ENCODE results near the gene SEL1L2. TPM values are rescaled to one million over a fixed set of nuclear protein-coding genes. Genes with fewer than 3 reads are reported as not detected.

Gene SEL1L2
- total RNA-seq, 2 donors from 2014 or later: not detected

DNA sequence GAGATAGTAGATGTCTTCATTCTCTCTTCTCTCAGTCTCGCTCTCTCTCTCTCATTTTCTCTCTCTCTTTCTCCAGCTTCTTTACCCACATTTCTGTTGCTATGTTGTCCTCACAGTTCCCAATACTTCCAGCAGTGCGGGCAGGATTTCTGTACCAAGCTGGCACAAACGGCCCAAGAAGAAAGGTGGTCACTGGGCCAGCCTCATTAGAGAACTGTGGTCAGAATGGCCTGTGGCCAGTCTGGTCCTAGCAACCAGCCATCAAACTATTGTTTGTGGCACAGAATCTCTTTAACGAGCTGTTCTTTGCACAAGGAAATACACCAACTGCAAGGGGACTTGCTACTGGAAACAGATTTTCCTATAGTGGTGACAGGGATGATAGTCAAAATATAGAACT lies 81.3 kb downstream of the SEL1L2 start:
- no peak overlapping the region for H3K27ac Mint-ChIP-seq
- no peak for TF ChIP-seq CTCF (conservative IDR thresholded peaks at IDR 0.05)
- Histone ChIP-seq H3K4me1 (ENCODE audit: control insufficient read depth, insufficient read depth, low read length) (no peaks in the 10 kb centered on the region), H3K36me3 (ENCODE audit: control insufficient read depth, insufficient read depth, low read length) (no peaks in the 10 kb centered on the region), H3K27ac (ENCODE audit: low read depth, low read length) (no peak overlapping the region), H3K4me3 (ENCODE audit: low read length) (no peak overlapping the region), H3K9me3 (ENCODE audit: control insufficient read depth, low read length) (no peaks in the 10 kb centered on the region), H3K9ac (ENCODE audit: extremely low read depth, low read length, poor library complexity, severe bottlenecking) (no peak overlapping the region), H3K27me3 (ENCODE audit: control insufficient read depth, insufficient read depth, low read length, poor library complexity, severe bottlenecking) (no peaks in the 10 kb centered on the region)
- no peaks in the 10 kb centered on the region for H3K4me1 Mint-ChIP-seq
- H3K9me3 Mint-ChIP-seq: no peaks in the 10 kb centered on the region
- no peak overlapping the region for H3K4me3 Mint-ChIP-seq
- no peak for DNase-seq
- H3K27me3 Mint-ChIP-seq (ENCODE audit: insufficient read depth): no peaks in the 10 kb centered on the region
- WGBS, 2 experiments (ENCODE audit: insufficient coverage in 1 of 2, insufficient read length in 1 of 2): 89 to 93% methylated on average over 4 of the region's 4 CpGs
- H3K36me3 Mint-ChIP-seq (ENCODE audit: low read depth): no peaks in the 10 kb centered on the region

- no peaks in the 10 kb centered on the region for H3K27me3 Mint-ChIP-seq (ENCODE audit: insufficient read depth)
- no peak for DNase-seq
- Histone ChIP-seq H3K4me1 (ENCODE audit: control insufficient read depth, insufficient read depth, low read length) (no peaks in the 10 kb centered on the region), H3K9me3 (ENCODE audit: control insufficient read depth, low read length) (no peaks in the 10 kb centered on the region), H3K27me3 (ENCODE audit: control insufficient read depth, insufficient read depth, low read length, poor library complexity, severe bottlenecking) (no peaks in the 10 kb centered on the region), H3K9ac (ENCODE audit: extremely low read depth, low read length, poor library complexity, severe bottlenecking) (no peak overlapping the region), H3K36me3 (ENCODE audit: control insufficient read depth, insufficient read depth, low read length) (no peaks in the 10 kb centered on the region), H3K27ac (ENCODE audit: low read depth, low read length) (no peak overlapping the region), H3K4me3 (ENCODE audit: low read length) (no peak overlapping the region)
- no peak for TF ChIP-seq CTCF (conservative IDR thresholded peaks at IDR 0.05)
- no peaks in the 10 kb centered on the region for H3K36me3 Mint-ChIP-seq (ENCODE audit: low read depth)
- H3K9me3 Mint-ChIP-seq: no peaks in the 10 kb centered on the region
- 96 to 100% methylated on average over 1 of the region's 3 CpGs for WGBS, 2 experiments (ENCODE audit: insufficient coverage in 1 of 2, insufficient read length in 1 of 2)
- H3K4me1 Mint-ChIP-seq: no peaks in the 10 kb centered on the region
- no peak overlapping the region for H3K27ac Mint-ChIP-seq
- no peak overlapping the region for H3K4me3 Mint-ChIP-seq
Observed at GRCh38 chr20:13904766-13905165, 85.6 kb downstream of the SEL1L2 start.

DNA sequence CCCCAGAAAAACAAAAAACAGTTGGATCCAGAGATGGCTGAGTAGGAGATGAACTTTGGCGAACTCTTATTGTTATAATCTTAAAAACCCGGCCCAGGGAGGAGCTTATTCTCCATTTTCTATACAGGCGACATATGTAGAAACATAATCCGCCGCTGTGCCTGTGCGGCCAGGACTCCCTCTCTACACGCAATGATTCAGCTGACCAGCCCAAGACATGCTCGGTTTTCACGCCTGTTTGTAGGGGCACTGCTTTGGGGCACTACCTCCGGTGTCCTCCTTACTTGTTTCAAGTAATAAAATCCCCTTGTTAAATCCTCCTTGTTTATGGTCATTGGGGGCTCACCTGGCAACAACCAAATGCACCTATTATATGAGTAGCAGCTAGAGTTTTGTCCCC lies 89.9 kb downstream of the SEL1L2 start:
- Histone ChIP-seq H3K36me3 (ENCODE audit: control insufficient read depth, insufficient read depth, low read length) (no peaks in the 10 kb centered on the region), H3K9ac (ENCODE audit: extremely low read depth, low read length, poor library complexity, severe bottlenecking) (no peak overlapping the region), H3K27ac (ENCODE audit: low read depth, low read length) (no peak overlapping the region), H3K27me3 (ENCODE audit: control insufficient read depth, insufficient read depth, low read length, poor library complexity, severe bottlenecking) (no peaks in the 10 kb centered on the region), H3K4me3 (ENCODE audit: low read length) (no peak overlapping the region), H3K4me1 (ENCODE audit: control insufficient read depth, insufficient read depth, low read length) (no peaks in the 10 kb centered on the region), H3K9me3 (ENCODE audit: control insufficient read depth, low read length) (no peaks in the 10 kb centered on the region)
- H3K4me3 Mint-ChIP-seq: no peak overlapping the region
- TF ChIP-seq CTCF (conservative IDR thresholded peaks at IDR 0.05): no peak
- 94 to 99% methylated on average over 9 to 10 of the region's 10 CpGs for WGBS, 2 experiments (ENCODE audit: insufficient coverage in 1 of 2, insufficient read length in 1 of 2)
- H3K27me3 Mint-ChIP-seq (ENCODE audit: insufficient read depth): peaks cover 3% of the 10 kb centered on the region
- no peaks in the 10 kb centered on the region for H3K9me3 Mint-ChIP-seq
- no peaks in the 10 kb centered on the region for H3K36me3 Mint-ChIP-seq (ENCODE audit: low read depth)
- no peak overlapping the region for H3K27ac Mint-ChIP-seq
- no peaks in the 10 kb centered on the region for H3K4me1 Mint-ChIP-seq
- DNase-seq: no peak
